HG02938 (cell line): ENCODE measurements around the gene PPP1CA.

ENCODE experiments used
- ATAC-seq: cut with Tn5 transposase; IDR thresholded peaks from one replicate; pipeline ENCODE4 v1.9.1; 2021; ENCODE audit warnings: mild to moderate bottlenecking, moderate library complexity; ENCODE audit not compliant: unreplicated experiment

Gene PPP1CA

DNA sequence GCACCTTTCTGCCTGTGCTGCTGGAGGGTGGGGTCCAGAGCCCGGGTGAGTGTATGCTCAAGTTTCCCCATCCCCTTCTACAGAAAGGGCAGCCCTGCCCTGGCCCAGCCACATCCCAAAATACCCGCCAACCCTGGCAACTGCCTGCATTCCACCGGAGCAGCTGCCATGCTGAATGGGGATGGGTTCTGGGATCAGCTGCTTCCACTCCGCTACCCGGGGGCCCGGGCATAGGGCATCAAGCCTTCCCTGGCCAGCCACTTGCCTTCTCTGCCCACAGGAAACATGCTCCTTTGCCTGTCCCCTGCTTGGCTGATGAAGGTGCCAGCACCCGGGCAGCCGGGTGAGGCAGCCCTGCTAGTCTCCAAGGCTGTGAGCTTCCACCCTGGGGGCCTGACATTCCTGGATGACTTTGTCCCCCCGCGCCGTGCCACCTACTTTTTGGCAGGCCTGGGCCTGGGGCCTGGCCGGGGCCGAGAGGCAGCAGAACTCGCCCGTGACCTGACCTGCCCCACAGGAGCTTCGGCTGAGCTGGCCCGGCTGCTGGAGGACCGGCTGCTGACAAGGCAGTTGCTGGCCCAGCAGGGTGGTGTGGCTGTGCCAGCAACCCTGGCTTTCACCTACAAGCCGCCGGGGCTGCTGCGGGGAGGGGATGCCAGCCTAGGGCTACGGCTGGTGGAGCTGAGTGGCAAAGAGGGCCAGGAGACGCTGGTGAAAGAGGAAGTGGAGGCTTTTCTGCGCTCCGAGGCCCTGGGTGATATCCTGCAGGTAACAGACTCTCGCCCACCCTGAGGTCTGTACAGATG lies 17.0 kb upstream of the PPP1CA start:
- ATAC-seq, result no peak

DNA sequence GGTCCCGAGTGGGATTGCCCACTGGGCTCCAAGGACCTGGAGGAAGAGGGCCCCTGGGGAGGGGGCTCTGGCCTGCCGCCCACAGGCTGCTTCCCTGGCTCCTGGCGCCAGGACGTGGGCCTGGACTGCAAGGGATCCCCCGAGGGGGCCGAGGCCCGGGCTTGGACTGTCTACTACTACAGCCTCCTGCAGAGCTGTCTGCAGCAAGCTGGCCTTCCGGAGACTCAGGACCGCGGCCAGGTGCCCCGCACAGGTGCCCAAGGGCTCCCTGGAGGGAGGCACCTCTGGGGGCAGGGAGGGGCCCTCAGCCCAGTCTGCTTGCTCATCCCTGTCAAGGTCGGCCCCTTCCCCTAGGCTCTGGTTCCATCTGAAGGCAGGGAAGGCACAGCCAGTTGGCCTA lies 15.8 kb upstream of the PPP1CA start:
- no peak for ATAC-seq

DNA sequence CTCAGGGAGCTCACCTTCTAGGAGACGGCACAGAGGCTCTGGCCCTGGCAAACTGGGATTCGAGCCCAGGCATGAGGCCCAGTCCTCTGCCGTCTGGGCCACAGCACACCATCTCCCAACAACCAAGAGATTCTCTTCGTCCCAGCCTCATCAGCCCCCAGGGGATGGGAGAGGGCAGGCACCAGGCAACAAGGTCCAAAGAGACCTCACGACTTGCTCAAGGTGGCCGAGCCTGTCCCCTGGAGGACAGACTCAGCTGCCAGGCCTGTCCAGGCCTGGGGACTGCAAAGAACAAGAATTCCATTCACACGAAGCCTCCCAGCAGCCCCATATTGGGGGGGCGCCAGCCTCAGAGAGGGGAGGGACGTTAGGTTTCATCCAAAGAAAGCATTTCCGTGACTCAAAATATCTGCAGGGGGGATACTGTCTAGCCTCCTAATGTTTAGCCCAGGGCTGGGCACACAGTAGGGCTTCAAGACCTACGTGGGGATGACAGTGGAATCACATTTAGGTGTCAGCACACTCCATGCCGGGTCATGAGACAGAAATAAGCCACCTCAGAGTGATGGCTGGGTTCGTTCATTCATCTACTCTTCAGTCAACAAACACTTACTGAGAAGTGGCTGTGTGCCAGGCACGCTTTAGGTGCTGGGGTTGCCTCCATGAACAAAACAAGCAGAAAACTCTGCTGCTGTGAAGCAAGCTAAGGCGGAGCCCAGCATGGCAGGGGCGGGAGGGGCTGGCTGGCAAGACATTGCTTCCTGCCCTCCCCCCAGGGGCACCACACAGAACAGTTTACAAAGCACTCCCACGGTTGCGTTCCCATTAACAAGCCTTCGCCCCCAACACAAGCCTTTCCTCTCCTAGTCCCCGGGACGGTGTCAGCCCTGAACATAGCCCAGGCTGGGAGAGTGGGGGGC lies 15.0 kb upstream of the PPP1CA start:
- ATAC-seq, result no peak

DNA sequence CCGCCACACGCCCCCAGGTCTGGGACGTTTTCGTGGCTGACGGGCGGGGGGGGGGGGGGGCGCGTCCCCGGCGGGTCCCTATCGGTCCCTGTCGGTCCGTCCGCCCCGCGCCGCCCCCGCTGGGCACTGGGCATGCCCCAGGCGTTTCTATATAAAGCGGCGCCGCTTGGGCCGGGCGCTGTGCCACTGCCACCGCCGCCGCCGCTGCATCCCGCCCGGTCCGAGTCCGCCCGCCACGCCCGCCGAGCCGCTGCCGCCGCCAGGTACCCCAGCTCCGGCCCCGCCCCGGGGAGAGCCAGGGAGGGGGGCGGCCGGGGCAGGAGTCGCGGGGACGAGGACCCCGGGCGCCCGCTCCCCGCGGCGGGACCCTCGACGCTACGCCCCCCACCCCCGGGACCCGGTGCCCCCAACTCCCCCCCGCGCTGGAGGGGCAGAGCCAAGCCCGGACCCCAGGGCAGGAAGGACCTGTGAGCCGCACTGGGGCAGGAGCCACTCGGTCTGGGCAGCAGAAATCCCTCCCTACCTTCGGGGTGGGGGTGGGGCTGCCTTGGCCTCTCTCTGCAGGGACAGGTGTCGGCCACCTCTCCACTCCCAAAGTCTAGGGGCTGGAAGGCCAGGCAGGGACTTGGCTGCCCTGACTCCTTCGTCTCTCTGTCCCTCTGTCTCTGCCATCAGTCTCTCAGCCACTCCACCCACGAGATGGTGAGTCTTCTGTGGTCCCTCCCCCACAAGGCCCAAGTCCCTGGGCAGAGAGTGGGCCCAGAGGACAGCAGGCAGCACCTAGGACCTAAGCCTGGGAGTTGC lies 14.0 kb upstream of the PPP1CA start, which contains the start of gene CARNS1:
TSS of gene CARNS1 (plus strand) at position 178 of the 804 bp plus-strand sequence. CDS start at position 700, 522 bp downstream.
- ATAC-seq, result no peak

- ATAC-seq, result no peak
Measured at GRCh38 chr11:67413266-67413849, 11.7 kb upstream of the PPP1CA start.

DNA sequence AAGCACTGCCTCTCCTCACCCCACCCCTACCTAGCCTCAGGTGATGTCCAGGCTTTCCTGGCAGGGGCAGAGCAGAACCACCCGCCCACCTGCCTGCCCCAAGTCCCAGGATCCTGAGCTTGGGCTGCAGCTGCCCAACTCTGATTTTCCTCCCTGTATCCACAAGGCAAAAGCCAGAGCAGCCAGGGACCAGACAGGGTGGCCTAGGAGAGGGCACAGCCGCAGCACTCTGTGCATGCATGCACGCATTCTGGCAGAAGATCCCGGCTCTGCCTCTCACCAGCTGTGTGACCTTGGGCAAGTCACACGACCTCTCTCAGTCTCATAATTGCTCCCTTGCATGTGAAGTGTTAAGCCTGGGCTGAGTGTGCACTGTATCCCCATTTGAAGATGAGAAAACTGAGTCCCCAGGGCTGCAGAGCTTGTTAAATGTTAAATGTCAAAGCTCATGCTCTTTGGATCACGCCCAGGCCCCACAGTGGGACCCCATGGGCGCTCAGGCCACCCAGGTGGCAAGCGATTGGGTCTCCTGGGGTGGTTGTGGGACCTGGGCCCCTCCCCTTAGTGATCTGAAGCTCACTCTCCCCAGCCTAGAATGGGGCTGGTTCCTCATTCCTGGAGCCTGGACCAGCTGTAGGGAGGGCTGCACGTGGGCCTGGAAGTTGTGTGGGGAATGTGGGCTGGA lies 11.0 kb upstream of the PPP1CA start:
- ATAC-seq, result no peak

GRCh38 chr11:67411785-67412152 lies 10.1 kb upstream of the PPP1CA start:
- no peak for ATAC-seq

GRCh38 chr11:67410984-67411784 lies 9.5 kb upstream of the PPP1CA start:
- ATAC-seq, result no peak

DNA sequence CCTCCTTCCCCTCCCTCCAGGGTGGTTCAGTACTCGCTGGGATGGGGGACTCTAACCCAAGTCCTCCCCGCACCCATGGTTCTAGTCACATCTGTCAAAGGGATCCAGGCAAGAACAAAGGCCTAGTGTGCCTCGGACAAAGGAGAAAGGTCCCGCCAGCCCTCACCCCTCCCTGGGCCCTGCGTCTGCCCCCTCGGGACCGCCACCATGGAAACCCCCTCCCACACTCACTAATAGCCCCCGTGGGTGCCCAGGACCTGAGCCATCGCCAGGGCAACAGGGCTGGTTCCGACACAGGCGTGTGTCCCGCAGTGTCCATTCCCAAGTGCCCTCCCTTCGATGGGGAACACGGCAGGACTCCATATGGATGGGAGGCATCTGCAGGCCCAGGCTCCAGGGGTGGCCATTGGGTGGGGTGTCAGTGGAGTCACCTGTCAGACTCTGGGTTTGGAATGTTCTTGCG lies 8.7 kb upstream of the PPP1CA start:
- ATAC-seq, result no peak

- ATAC-seq, result no peak
Measured at GRCh38 chr11:67409781-67410368, 8.2 kb upstream of the PPP1CA start.

DNA sequence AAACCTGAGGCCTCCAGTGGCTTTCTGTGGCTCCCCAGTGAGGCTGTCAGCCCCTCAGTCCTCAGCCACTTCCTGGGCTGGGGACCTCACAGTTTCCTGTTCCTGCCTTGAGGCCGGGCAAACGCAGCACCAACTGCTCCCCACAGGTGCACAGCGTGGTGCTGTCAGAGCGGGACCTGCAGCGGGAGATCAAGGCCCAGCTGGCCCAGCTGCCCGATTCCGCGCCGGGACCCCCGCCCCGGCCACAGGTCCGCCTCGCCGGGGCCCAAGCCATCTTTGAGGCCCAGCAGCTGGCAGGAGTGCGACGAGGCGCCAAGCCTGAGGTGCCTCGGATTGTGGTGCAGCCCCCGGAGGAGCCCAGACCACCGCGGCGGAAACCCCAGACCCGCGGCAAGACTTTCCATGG lies 7.6 kb upstream of the PPP1CA start:
- no peak for ATAC-seq

- no peak for ATAC-seq
Measured at GRCh38 chr11:67408437-67409200, 7.0 kb upstream of the PPP1CA start.

DNA sequence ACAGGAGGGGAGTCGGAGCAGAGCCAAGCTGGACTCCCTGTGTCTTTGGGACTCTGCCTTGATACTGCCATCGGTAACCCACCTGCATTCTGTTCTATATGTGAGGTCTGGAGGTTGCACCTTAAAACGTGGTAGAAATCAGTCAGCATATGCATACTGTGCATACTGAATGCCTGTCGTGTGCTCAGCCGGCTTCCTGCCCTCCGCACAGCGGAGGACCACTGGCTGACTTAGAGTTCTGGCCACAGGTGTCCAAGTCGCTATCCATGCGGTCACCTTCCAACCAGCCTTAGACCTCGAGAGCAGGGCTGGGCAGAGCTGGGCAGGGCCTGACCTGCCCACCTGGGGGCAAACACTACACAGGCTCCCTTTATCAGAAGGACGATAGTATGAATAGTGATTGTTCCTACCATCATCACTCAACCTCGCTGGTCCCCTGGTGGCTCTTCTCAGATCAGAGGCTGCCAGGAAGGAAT lies 6.1 kb upstream of the PPP1CA start:
- no peak for ATAC-seq

- ATAC-seq, result no peak
Measured at GRCh38 chr11:67406969-67407687, 5.5 kb upstream of the PPP1CA start.

GRCh38 chr11:67406420-67406968 lies 4.8 kb upstream of the PPP1CA start:
- no peak for ATAC-seq

DNA sequence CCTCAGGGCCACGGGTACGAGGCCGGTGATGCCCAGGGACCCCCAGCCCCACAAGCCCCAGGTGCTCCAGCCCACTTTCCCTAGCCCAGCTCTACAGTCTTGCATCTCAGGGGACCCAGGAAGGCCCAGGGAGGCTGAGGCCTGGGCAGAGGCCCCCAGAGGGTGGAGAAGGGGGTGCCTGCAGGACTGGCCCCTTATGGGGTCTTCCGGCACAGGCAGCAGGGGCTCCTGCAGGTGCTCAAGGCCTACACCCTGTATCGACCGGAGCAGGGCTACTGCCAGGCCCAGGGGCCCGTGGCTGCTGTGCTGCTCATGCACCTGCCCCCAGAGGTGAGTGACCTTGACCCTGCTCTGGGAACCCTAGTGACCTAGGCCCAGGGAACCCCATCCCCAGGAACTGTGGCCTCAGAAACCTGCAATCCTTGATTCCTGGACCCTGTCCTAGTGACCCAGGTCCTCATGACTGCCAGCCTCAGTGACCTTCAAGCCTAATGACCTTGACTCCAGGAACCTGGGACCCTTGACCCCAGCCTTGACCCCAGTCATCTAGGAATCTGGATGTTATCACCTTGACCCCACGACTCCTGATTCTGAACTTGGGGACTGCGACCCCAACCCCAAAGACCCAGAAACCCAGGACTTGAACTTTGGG lies 4.2 kb upstream of the PPP1CA start:
- ATAC-seq, result no peak

GRCh38 chr11:67405196-67405567 lies 3.5 kb upstream of the PPP1CA start:
- ATAC-seq, result no peak
